ENCODE results near the gene TBC1D9B.

TBC1D9B gene

DNA sequence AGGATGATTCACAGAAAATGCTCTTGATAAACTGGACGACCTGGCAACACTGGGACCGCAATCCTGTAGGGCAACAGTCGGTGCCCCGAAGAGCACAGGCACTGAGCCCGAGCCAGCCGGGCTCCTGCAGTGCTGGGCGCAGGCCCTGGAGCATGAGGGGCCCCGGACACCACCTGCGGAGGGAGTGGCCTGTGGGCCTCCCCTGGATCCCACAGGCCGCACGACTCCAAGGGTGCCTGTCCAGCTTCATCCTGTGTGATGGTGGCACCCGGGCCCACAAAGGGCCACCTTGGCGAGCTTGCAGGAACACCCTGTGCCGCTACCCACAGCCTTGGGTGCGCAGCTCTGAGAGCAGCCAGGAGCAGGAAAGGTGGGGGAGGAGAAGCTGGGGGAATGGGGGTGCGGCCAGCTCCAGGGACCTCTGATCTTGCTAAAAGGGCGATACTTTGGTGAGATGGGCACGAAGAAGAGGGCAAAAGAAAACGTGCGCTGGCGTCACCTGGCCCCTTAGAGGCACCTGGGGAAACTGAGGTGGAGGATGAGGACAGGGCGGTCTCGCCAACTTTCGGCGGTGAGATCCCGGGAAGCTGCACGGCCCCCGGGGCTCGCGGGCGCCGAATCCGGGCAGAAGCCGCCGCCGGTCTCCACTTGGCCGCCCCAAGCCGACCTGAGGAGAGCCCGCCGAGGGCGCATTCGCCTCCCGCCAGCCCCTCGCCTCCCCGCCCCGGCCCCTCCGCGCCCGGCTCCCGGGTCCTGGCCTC is 722 bp downstream of the TBC1D9B start:
- DNase-seq: no peak

DNA sequence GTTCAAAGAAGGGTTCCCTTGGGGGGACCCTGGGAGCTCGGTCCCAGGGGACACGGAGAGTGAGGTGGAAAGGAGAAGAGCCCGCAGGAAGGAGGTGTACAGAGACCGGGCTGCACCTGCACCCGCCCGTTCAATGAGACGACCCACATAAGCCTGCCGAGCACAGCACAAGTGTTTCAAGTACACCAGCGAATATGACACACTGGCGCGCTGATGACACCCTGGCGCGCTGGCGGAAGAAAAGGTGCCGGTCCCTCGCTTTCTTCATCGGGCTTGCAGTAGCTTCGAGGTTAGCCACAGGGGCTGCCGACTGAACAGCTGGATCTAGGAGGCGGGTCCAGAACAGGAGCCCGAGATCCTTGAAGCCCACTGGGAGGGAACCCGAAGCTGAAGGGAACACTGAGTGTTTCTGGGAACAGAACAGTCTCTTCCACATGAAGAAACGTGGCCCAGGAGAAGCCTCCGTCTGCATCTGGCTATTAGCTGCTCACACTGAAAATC is 1.4 kb downstream of the TBC1D9B start:
- no peak for DNase-seq

DNA sequence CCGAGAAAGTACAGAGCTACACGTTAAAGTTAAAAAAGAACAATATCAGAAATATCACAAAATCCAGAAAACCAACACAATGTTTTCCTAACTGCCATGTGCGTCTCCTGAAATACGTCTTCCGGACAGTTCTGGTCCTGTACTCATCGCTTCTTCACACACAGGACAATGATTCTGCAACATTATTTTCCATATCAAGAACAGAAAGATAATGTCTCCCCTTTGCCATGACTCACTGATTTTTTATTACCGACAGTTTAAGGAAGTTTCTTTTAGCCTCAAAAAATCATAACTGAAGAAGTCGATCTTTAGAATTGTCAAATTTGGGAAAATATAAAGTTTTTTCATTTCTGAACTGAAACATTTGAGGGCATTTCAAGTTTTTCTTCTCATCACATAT is 2.5 kb downstream of the TBC1D9B start:
- DNase-seq: no peak

DNA sequence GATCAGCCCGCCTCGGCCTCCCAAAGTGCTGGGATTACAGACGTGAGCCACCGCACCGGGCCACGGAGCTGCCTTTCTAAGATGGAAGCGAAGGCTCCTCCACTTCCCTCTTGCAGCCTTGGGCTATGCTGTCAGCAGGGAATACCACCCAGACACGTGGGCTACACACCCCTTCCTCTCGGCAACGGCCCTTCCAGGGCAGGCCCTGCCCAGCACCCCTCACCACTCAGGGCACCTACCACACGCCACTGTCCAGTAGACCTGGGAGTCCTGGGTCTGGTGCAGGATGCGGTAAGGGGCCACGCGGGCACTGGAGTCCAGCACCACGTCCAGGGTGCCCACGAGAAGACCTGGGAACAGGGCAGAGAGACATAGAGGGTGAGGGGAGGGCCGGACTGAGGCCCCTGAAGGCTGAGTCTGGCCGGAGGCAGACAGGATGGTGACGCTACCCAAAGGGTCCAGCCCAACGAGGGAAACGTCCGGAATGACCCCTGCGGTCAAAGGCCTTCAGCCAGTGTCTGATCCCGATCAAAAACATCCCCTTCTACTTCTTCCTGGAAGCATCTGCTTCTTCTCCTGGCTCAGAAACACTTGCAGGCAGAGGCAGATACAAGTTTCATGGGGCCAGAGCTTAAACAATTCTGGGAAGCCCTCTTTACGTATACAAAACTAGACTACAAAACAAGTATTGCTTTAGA is 3.1 kb downstream of the TBC1D9B start:
- DNase-seq: no peak

DNA sequence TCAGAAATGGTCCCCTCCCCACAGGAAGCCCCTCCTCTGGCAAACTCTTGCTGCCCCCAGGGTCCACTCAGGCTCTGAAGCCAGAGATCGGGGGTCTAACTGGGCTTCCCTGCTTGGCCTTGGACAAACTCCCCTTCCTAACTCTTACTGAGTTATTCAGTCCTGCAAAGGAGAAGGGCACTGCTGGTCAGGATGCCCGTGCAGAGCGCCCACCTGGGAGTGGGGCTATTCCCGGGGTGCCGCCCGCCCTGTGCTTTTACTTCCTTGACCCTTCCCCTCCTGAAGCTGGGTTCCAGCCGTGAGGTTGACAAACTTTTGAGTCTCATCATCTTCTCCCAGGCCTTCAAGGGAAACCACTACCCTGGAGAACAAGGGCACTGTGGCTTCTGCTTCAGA is 4.9 kb downstream of the TBC1D9B start:
- DNase-seq: no peak

DNA sequence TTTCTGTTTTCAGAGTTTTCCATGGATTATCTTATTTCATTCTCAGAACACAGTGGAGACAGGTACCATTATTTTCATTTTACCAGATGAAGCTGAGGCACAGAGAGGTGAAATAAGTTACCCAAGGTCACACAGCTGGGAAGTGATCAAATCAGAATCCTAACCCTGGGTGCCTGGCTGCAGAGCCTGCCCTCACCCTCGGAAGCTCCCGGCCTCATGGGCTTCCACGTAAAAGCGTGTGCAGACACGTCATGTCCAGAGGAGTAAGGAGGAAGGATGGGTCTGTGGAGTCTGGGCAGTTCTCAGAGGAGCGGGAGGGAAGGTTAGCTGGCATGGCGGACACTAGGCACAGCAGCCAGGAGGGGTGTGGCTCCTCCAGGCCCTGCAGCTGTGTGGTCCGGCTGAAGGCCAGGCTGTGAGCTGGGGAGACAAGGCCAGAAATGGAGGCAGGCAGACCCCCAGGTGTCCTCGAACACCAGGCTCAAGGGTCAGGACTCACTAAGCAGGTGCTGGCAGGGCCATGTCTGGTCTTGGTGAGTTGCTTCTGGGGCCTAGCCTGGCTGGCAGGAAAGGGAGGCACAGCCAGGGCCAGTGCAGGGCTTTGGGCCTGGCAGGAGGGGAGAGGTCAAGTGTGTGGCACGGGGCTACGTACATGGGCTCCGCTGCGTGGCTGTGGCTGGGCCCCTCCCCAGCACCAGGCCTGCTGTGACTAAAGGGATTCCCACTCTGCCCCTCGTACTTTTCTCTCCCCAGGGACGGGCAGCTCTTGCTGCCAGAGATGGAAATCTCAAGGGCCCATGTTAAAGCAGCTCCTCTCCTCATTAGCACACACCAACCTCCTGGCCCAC is 5.6 kb downstream of the TBC1D9B start:
- no peak for DNase-seq

DNA sequence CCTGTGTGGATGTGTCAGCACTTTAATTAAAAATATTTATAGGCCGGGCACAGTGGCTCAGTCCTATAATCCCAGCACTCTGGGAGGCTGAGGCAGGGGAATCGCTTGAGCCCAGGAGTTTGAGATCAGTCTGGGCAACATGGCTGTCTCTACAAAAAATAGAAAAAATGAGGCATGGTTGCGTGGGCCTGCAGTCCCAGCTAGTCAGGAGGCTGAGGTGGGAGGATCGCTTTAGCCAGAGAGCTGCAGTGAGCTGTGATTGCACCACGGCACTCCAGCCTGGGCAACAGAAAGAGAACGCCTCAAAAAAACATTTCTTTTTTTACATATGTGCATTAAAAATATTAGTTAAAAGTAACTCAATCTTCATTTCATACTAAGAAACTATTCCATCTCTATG is 6.2 kb downstream of the TBC1D9B start:
- no peak for DNase-seq

DNA sequence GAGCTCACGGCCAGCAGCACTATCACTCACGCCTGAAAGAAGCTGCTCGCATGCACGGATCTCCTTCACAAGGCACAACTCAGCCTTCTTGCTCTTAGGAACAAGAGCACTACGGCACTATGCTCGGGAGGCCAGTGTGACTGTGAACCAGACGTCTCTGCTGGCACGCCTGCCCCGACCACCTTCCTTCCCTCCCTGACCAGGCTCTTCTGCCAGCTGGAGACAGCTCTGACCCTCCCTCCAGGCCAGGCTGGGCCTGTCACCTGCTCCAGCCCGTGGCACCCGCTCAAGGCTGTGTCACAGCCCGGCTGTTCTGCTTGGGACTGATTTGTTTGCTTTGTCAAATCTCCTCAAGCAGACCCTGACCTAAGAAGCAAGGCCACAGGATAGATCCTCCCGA is 7.0 kb downstream of the TBC1D9B start:
- DNase-seq: no peak

DNA sequence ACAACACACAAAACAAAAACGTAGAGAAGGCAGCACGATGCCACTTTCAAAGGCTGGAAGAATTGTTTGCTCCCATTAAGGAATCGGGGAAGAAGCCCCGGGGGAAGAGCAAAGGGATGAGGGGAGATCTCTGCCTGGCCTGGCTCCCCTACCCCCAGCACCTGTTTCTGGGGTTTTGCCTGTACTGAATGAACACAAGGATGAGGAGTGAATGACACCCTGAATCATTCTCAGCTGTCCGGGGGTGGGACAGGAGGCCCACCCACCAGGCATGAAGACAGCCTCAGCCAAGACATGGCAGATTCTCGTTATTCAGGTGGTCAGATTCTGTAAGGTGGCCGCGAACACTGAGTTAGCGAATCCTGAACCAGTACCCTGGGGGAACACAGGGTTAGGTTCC is 7.5 kb downstream of the TBC1D9B start:
- DNase-seq: no peak

DNA sequence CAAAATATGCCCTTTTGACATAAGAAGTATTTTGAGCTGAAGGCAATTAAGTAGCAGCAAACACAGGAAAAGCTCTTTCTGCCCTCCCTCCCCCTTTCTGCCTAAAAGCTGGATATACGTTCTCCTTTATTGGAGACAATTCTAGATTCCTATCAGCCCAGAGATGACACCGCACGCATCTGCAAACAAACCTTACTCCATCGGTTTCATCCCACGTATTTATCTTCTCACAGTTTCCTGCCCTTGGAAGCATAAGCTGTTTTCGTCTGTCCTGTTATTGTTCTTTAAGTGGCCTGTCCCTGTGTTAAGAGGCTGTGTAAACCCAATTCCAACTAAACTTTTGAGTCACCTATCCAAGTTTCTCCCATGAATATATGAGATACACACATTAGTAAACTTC is 11.8 kb downstream of the TBC1D9B start:
- DNase-seq: no peak

DNA sequence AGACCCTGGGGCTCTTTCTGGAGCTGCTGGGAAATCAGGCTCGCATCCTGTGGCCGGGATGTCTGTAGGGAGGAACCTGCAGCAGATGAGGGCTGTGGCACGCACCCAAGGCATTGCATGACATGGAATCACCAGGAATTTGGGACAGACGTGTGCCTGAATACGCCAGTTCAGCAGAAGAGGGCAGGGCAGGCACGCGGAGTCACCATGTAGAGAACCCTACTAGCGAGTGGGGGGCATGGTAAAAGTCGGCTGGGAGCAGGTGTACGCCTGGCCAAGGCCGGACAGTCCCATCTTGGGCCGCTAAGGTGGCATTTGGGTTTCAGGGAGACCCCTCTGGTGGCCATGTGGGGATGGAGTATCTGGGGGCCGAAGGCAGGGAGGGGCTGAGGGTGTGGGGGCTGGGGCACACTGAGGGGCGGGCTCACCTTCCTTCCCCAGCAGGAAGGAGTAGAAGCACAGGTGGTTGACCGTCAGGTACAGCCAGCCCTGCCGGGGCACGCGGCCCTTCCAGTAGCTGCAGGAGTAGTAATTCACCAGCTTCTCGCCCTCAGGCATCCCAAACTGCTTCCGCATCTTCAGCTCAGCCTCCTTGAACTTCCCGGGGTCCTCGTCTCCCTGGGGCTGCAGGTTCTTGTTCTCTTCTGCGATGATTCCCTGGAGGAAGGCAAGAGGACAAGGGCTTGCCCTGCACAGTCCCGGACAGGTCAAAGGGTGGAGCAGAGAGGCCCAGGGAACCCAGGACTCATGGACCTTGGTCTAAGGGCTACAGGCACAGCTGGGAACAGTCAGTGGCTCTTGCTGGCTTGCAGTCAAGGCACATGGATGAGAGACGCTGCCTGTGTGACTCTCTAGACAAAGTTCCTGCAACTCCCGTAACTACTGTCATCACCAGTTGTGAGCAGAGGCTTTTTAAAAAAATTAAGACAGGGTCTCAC is 13.5 kb downstream of the TBC1D9B start:
- no peak for DNase-seq

DNA sequence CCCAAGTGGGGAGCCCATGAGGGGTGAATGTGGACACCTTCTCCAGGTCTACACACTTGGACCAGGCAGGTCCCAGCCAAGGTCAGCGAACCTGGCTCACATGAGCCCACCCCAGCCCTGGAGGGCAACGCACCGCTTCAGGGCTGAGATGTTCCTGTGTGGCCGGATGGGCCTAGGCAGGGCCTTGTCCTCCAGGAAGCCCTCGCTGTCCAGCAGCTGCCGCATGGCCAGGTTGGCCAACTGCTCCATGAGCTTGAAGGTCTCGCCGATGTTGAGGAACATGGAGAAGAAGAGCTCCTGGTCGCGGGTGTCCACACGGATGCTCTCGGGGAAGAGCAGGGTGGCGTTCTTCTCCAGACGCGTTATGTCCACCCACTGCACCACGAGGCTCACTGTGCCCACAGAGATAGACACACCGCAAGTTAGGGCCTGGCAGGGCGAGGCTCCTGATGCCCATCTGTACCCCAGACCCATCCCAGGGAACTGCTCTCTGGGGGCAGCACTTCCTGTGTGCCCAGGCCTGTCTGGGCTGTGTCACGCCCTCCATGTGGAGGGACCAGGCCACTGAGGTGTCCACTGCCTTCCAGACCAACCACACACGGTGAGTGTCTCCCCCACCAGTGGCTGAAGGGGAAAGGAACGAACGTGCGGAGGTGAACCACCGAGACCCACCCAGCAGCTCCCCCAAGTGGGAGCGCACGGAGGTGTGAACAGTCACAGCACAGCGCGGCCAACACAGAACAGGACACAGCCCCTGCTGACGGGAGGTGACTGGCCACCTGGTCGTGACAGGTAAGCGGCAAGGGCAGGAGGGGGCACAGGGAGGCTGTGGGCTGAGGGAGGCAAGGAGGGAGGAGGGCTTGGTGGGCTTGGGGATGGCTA is 14.4 kb downstream of the TBC1D9B start:
- DNase-seq: no peak

DNA sequence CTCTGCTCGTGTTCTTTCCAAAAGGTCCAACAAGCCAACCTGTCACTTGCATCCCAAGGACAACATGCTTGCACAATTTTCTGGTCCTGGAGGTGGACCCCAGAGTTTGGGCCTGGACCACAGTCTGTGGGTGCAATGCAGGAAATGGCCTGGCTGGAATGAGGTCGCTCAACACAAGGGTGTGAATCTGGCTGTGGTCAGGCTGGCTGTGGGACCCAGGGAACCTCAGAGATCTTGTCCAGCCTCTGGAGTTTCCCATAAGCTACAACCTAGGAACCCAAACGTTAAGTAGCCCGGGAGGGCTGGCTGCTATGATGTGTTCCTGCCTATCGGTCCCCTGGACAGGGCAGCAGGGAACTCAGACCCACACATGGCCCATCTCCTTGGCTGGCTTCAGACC is 15.4 kb downstream of the TBC1D9B start:
- DNase-seq: no peak

DNA sequence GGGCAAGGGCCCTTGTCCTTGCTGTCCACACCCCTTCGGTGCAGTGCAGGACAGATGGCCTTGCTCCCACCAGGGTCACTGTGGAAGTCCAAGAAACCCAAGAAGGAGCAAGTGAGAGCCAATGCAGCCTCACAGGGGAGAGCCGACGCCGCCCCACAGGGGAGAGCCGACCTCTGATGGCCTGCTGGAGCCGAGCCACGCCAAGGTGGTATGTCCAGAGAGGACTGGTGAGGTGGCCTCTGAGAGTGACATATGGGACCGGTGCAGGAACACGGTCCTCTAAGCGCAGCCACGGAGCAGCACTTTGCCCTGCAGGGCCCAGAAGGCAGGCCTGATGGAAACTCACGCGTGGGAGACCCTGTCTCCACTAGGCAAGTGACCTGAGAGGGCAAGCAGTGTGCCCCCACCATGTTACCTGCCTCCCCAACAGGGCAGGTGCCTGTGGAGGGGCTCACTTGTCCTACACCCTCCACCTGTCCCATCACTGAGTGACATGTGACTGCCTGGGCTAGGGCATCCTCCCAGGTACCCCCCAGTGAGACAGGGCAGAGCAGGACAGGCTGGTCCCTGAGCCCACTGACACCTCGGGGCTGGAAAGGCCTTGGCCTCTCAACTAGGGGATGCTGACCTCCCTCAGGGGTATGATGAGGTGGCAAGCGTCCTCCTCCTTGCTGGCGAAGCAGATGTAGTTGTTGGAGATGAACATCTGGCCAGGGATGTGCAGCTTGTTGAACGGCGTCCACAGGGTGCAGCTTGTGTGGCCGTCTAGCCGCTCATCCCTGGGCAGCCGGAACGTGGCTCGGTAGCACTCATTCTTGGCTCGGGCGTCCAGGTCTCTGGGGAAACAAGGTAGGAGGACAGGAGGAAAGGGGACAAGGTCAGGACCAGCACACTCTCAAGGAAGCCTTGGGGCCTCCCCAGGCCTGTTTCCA is 16.7 kb downstream of the TBC1D9B start:
- no peak for DNase-seq

DNA sequence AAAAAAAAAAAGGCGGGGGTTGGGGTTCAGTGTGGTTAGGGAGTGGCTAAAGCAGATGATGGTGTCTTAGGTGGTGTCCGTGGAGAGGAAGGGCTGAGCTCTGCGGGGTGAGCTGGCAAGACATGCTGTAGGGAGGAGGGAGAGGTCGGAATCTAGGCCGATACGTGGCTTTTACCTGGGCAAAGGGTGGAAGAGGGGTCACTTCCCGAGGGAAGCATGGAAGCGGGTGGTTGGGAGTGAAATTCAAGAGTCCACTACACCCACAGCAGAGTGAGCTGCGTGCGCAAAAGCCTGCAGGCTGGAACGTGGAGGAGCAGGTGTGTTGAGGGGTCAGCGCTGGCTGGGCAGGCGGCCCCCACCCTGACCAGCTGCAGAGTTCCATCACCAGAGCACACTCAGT is 17.8 kb downstream of the TBC1D9B start:
- DNase-seq: no peak

DNA sequence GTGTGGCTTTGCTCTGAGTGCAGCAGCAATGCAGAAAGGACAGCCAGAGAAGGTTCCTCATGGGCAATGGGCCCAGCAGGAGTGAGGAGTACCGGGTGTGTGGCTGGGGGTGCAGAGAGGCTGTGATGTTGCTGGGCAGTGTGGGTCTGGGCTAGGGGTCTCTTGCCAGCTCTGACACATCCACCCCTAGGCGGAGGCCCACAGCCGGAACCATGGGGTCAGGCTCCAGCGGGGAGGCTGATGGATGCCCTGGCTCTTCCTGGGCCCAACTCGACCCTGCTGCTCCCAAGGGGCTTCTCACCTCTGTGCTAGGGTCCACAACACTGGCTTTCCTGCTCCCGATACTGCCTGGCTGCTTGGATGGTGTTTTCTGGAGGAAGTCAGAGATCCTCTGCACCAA is 19.9 kb downstream of the TBC1D9B start:
- no peak for DNase-seq

DNA sequence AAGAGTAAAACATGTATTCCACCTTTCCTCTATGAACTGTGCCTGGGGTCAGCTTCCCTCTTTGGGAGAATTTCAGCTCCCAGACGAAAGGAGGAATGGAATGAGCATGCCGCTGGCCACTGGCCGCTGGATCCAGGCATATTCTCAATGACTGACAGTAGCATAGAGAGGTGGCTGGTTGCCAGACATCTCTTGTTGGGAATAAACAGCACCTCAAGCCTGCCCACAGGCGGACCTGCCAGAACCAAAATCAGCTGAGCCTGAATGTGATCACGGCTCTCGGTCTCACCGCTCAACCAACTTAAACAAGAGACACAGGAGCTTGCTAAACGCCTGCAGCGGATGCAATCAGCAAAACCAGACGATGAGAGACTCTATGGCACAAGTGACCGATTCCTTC is 20.6 kb downstream of the TBC1D9B start:
- no peak for DNase-seq

DNA sequence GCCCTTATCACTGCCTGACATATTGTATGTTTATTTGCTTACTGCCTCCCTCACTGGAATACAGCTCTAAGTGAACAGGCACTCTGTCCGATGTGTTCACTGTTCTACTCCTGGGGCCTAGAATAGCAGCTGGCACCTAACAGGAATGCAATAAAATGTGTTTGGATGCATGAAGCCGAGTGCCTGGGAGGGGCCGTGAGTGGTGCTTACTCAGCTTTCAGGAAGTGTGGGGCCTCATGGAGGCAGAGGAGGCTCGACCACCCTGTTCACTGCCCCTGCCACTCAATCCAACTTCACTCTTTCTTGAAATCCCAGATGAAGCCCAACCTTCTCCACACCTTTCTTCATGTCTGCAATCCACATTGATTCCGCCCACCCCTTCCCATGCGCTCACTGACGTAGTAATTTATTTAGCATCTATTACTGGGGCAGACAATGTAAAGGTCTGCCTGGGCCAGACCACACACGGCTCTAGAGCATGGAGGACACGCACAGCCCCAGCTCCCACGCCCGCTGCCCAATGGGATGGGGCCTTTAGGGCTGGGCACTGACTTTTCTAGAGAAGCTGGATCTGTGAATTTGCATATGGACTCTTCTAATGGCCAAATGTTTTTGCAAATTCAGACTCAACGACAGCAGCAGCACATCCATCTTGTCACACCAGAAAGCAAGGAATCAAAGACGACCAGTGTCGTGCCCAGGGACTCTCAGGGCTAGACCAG is 21.3 kb downstream of the TBC1D9B start:
- DNase-seq: no peak

DNA sequence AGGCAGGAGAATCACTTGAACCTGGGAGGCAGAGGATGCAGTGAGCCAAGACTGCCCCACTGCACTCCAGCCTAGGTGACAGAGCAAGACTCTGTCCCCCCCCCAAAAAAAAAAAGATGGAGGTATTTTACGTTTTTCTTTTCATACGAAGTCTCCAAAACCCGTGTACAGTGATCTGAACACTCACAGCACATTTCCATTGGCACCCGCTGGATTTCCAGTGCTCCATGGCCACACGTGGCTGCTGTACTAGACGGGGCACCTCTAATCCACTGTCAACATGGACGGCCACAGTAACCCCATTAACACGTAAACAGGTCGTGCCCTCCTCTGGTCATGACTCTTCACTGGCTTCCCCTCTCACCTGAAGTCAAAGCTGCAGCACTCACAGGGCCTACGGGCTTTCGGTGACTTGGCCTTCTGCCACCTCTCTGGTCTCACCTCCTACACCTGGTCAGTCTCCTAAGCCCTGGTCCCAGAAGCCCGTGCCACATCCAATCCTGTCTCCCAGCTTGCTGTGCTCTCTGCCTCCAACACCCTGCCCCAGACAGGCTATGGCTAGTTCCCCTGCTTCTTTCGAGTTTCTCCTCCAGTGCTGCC is 22.1 kb downstream of the TBC1D9B start:
- DNase-seq: no peak

Measured in NCI-H1436 (cell line).